MCF 10A (cell line): ENCODE measurements around the gene FAXC. TPM values are rescaled to one million over a fixed set of nuclear protein-coding genes. Genes with fewer than 3 reads are reported as not detected.

Source experiments
- BruUV-seq: library from RNA; stranded (reverse); fragments of 400-500 nt; replicated peaks from 2 replicates; lab custom pipeline; 2021; lab: Mats Ljungman, UMichigan
- CTCF ChIA-PET: fragments of 300-600 bp; sonication (Branson Sonifier 250); formaldehyde crosslinking; extraction: SDS; loops from one replicate; lab custom pipeline; 2021; ENCODE audit warnings: antibody characterized with exemption, inconsistent platforms; lab: Yijun Ruan, JAX
- POLR2A ChIA-PET: fragments of 300-600, 350-650 bp; sonication (Branson Sonifier 250); formaldehyde crosslinking; extraction: SDS; loops from one replicate; lab custom pipeline; 2020; ENCODE audit warnings: antibody characterized with exemption, inconsistent platforms; lab: Yijun Ruan, JAX
- DNase-seq: peaks from one replicate; pipeline ENCODE4 v3.0.0-alpha.2; 2018; ENCODE audit not compliant: unreplicated experiment
- H3K27ac Mint-ChIP-seq: one replicate; pipeline ENCODE4 v1.8.0; 2022; ENCODE audit warnings: mild to moderate bottlenecking, low read depth, mixed read lengths; ENCODE audit not compliant: unreplicated experiment
- H3K27me3 Mint-ChIP-seq: one replicate; pipeline ENCODE4 v1.8.0; 2022; ENCODE audit warnings: mixed read lengths; ENCODE audit not compliant: insufficient read depth, unreplicated experiment
- H3K36me3 Mint-ChIP-seq: one replicate; pipeline ENCODE4 v1.8.0; 2022; ENCODE audit warnings: mild to moderate bottlenecking, moderate library complexity, mixed read lengths; ENCODE audit not compliant: insufficient read depth, unreplicated experiment
- H3K4me1 Mint-ChIP-seq: one replicate; pipeline ENCODE4 v1.8.0; 2022; ENCODE audit warnings: mixed read lengths; ENCODE audit not compliant: insufficient read depth, unreplicated experiment
- H3K4me3 Mint-ChIP-seq: one replicate; pipeline ENCODE4 v1.8.0; 2022; ENCODE audit warnings: mild to moderate bottlenecking, moderate library complexity, mixed read lengths; ENCODE audit not compliant: unreplicated experiment
- H3K9me3 Mint-ChIP-seq: one replicate; pipeline ENCODE4 v1.8.0; 2022; ENCODE audit warnings: mixed read lengths; ENCODE audit not compliant: unreplicated experiment
- CTCF ChIP-seq: fragments of 200-600 bp; IDR thresholded peaks from one replicate; pipeline ENCODE4 v1.8.0; 2022; ENCODE audit warnings: antibody characterized with exemption, mild to moderate bottlenecking; ENCODE audit not compliant: unreplicated experiment
- intact Hi-C: fragments of 100-400 bp; cut with micrococcal nuclease; formaldehyde crosslinking; loops from 2 replicates; pipeline ENCODE4 v1.14.1; 2022
- total RNA-seq: library from RNA; stranded (reverse); gene quantifications from 2 replicates; pipeline ENCODE4 v1.2.3, GENCODE V29; 2022

The FAXC gene
- total RNA-seq, 1 experiment from 2014 or later: 2.3 TPM

- POLR2A ChIA-PET: no interaction called here
- Mint-ChIP-seq H3K4me1 (no peaks in the 10 kb centered on the region), H3K9me3 (no peaks in the 10 kb centered on the region), H3K4me3 (no peak overlapping the region), H3K36me3 (no peaks in the 10 kb centered on the region), H3K27ac (no peak overlapping the region), H3K27me3 (peaks cover 55% of the 10 kb centered on the region)
- intact Hi-C loops: no loop called here
- DNase-seq: no peak
- BruUV-seq: no TSS peak
- CTCF ChIA-PET: no interaction called here
- TF ChIP-seq CTCF: no peak
Observed at GRCh38 chr6:99359800-99360199, 10.3 kb upstream of the FAXC start.

GRCh38 chr6:99356641-99357040 is 7.2 kb upstream of the FAXC start:
- CTCF ChIA-PET: interaction anchor here (1.0 kb wide), 1 partner anchor 22 kb away, joined by 4 read pairs; no protein-coding TSS in a partner anchor
- intact Hi-C loops: no loop called here
- POLR2A ChIA-PET: no interaction called here
- H3K36me3 Mint-ChIP-seq: no peaks in the 10 kb centered on the region
- H3K27me3 Mint-ChIP-seq: peaks cover 62% of the 10 kb centered on the region
- BruUV-seq: no TSS peak
- H3K4me1 Mint-ChIP-seq: no peaks in the 10 kb centered on the region
- no peak for DNase-seq
- no peak for TF ChIP-seq CTCF
- no peak overlapping the region for H3K4me3 Mint-ChIP-seq
- H3K9me3 Mint-ChIP-seq: no peaks in the 10 kb centered on the region
- no peak overlapping the region for H3K27ac Mint-ChIP-seq

GRCh38 chr6:99354983-99355382 is 5.5 kb upstream of the FAXC start:
- no peaks in the 10 kb centered on the region for H3K9me3 Mint-ChIP-seq
- intact Hi-C loops: no loop called here
- ChIA-PET POLR2A (no interaction called here), CTCF (interaction anchor here (1.1 kb wide), 1 partner anchor 24 kb away, joined by 6 read pairs; no protein-coding TSS in a partner anchor)
- H3K27me3 Mint-ChIP-seq: peaks cover 48% of the 10 kb centered on the region
- no peaks in the 10 kb centered on the region for H3K4me1 Mint-ChIP-seq
- no peak for DNase-seq
- no peaks in the 10 kb centered on the region for H3K36me3 Mint-ChIP-seq
- no peak overlapping the region for H3K4me3 Mint-ChIP-seq
- H3K27ac Mint-ChIP-seq: no peak overlapping the region
- no peak for TF ChIP-seq CTCF
- no TSS peak for BruUV-seq

- no peak overlapping the region for H3K4me3 Mint-ChIP-seq
- intact Hi-C loops: no loop called here
- no peak overlapping the region for H3K27ac Mint-ChIP-seq
- TF ChIP-seq CTCF: no peak
- ChIA-PET POLR2A (no interaction called here), CTCF (interaction anchor here (1.1 to 2.1 kb wide), 4 partner anchors 18 to 68 kb away, joined by 3 to 11 read pairs (median 6); no protein-coding TSS in a partner anchor)
- DNase-seq: peak; percentile 30
- BruUV-seq: no TSS peak
- H3K27me3 Mint-ChIP-seq: peaks cover 48% of the 10 kb centered on the region
- no peaks in the 10 kb centered on the region for H3K9me3 Mint-ChIP-seq
- H3K36me3 Mint-ChIP-seq: no peaks in the 10 kb centered on the region
- H3K4me1 Mint-ChIP-seq: no peaks in the 10 kb centered on the region
Observed at GRCh38 chr6:99353126-99353525, 3.7 kb upstream of the FAXC start.
